GM12878 (cell line): ENCODE data around the gene TMEM82. TPM values are rescaled to one million over a fixed set of nuclear protein-coding genes. Genes with fewer than 3 reads are reported as not detected.

Source experiments
- ATAC-seq: fragments of 200-7000 bp; cut with Tn5 transposase; 3 replicates; pipeline ENCODE4 v1.9.1; 2020; ENCODE audit warnings: mild to moderate bottlenecking, moderate library complexity
- BruUV-seq: library from RNA; stranded (reverse); fragments of 400-500 nt; replicated peaks from 2 replicates; lab custom pipeline; 2021; lab: Mats Ljungman, UMichigan
- CTCF ChIA-PET: fragments of 300-600 bp; sonication (Branson Sonifier 250); formaldehyde crosslinking; extraction: SDS; loops from one replicate; lab custom pipeline; 2021; ENCODE audit warnings: inconsistent platforms; lab: Yijun Ruan, JAX
- POLR2A ChIA-PET: fragments of 350-600 bp; formaldehyde crosslinking; extraction: SDS; loops from one replicate; lab custom pipeline; 2021; ENCODE audit warnings: inconsistent platforms; lab: Charles Lee
- RAD21 ChIA-PET: fragments of 300-600 bp; sonication (Branson Sonifier 250); formaldehyde crosslinking; loops from one replicate; lab custom pipeline; 2023; ENCODE audit warnings: antibody characterized with exemption; ENCODE audit not compliant: unreplicated experiment; lab: Charles Lee
- SMC1A ChIA-PET: fragments of 300-600 bp; sonication (Branson Sonifier 250); formaldehyde crosslinking; loops from one replicate; lab custom pipeline; 2023; ENCODE audit not compliant: unreplicated experiment, uncharacterized antibody; lab: Charles Lee
- DNase-seq: peaks from one replicate; pipeline ENCODE4 v3.0.0-alpha.2; 2011; ENCODE audit warnings: low read depth, low spot score
- FAIRE-seq: peaks from 3 replicates; lab custom pipeline; 2011; peaks lifted over from hg19 to GRCh38; lab: Jason Lieb, UNC
- H2AFZ ChIP-seq: 2 replicates; pipeline ENCODE4 v1.6.0; 2011; ENCODE audit warnings: low read depth, low read length, control low read depth; ENCODE audit not compliant: control insufficient read depth
- H3K27ac ChIP-seq: 2 replicates; pipeline ENCODE4 v1.5.1; 2011; ENCODE audit warnings: control low read depth; ENCODE audit not compliant: control insufficient read depth, insufficient read depth
- H3K27me3 ChIP-seq, 2 experiments: replicated peaks in 1 of 2; 2 replicates each; pipeline versions ENCODE4 v1.6.0 to v1.6.1; 2011; ENCODE audit warnings: low read length in 1 of 2; ENCODE audit not compliant: control insufficient read depth in 2 of 2, insufficient read depth in 2 of 2
- H3K36me3 ChIP-seq, 2 experiments: 2 replicates each; pipeline ENCODE4 v1.5.1; 2011; ENCODE audit warnings: low read length in 1 of 2; ENCODE audit not compliant: control insufficient read depth in 2 of 2, insufficient read depth in 2 of 2
- H3K4me1 ChIP-seq: 2 replicates; pipeline ENCODE4 v1.6.1; 2011; ENCODE audit warnings: mild to moderate bottlenecking, low read length, moderate library complexity, mixed read lengths; ENCODE audit not compliant: control insufficient read depth, insufficient read depth
- H3K4me2 ChIP-seq: 2 replicates; pipeline ENCODE4 v1.6.0; 2011; ENCODE audit warnings: control low read depth; ENCODE audit not compliant: control insufficient read depth, insufficient read depth
- H3K4me3 ChIP-seq: fragments of 200-600 bp; sonication (generic); 2 replicates; pipeline ENCODE4 v1.5.1; 2016
- H3K79me2 ChIP-seq: 2 replicates; pipeline ENCODE4 v1.6.0; 2011; ENCODE audit warnings: low read length; ENCODE audit not compliant: control insufficient read depth, insufficient read depth
- H3K9ac ChIP-seq: 2 replicates; pipeline ENCODE4 v1.8.0; 2011; ENCODE audit warnings: low read length, control low read depth, mixed read lengths; ENCODE audit not compliant: control insufficient read depth, insufficient read depth
- H3K9me3 ChIP-seq: replicated peaks from 3 replicates; pipeline ENCODE4 v1.5.1; 2011; ENCODE audit warnings: mild to moderate bottlenecking, low read length; ENCODE audit not compliant: control insufficient read depth, insufficient read depth
- H4K20me1 ChIP-seq: 2 replicates; pipeline ENCODE4 v1.6.0; 2011; ENCODE audit not compliant: control insufficient read depth, insufficient read depth
- BRCA1 ChIP-seq: IDR thresholded peaks from 2 replicates; pipeline ENCODE4 v1.6.1; 2011; ENCODE audit warnings: low read depth, low read length, improper control_type of control experiment
- CHD4 ChIP-seq: fragments of 200-600 bp; sonication (generic); IDR thresholded peaks from 2 replicates; pipeline ENCODE4 v1.6.1; 2016; ENCODE audit warnings: mild to moderate bottlenecking
- ETV6 ChIP-seq, 2 experiments: fragments of 450-650 bp in 1 of 2; IDR thresholded peaks in 1 of 2; conservative IDR thresholded peaks in 1 of 2; 2 replicates each; pipeline ENCODE4 v1.6.1; 2014; ENCODE audit warnings: antibody characterized with exemption in 1 of 2, borderline replicate concordance in 1 of 2, low read depth in 1 of 2, mild to moderate bottlenecking in 1 of 2, moderate library complexity in 1 of 2
- FOS ChIP-seq: IDR thresholded peaks from 3 replicates; pipeline ENCODE4 v1.6.1; 2011; ENCODE audit warnings: borderline replicate concordance; ENCODE audit not compliant: insufficient read length; ENCODE audit errors: extremely low read depth
- GABPA ChIP-seq: IDR thresholded peaks from 2 replicates; pipeline ENCODE4 v1.6.1; 2014; ENCODE audit warnings: antibody characterized with exemption, low read depth, mild to moderate bottlenecking, inconsistent platforms
- GATAD2B ChIP-seq: fragments of 450-650 bp; conservative IDR thresholded peaks from 2 replicates; pipeline ENCODE4 v1.6.1; 2017; ENCODE audit warnings: low read depth, mild to moderate bottlenecking, moderate library complexity
- IRF3 ChIP-seq: fragments of 450-650 bp; IDR thresholded peaks from 2 replicates; pipeline ENCODE4 v1.6.1; 2014; ENCODE audit warnings: mild to moderate bottlenecking
- IRF4 ChIP-seq: IDR thresholded peaks from 2 replicates; pipeline ENCODE4 v1.6.1; 2011; ENCODE audit warnings: low read depth, low read length
- MAX ChIP-seq: IDR thresholded peaks from 2 replicates; pipeline ENCODE4 v1.6.1; 2012; ENCODE audit warnings: low read depth, low read length, improper control_type of control experiment
- MTA2 ChIP-seq: fragments of 450-650 bp; IDR thresholded peaks from 2 replicates; pipeline ENCODE4 v1.6.1; 2016; ENCODE audit warnings: low read depth, mild to moderate bottlenecking, moderate library complexity
- SKIL ChIP-seq: fragments of 450-650 bp; IDR thresholded peaks from 2 replicates; pipeline ENCODE4 v1.6.1; 2017; ENCODE audit warnings: mild to moderate bottlenecking, low read depth, inconsistent platforms; ENCODE audit not compliant: poor library complexity, severe bottlenecking
- STAT3 ChIP-seq: IDR thresholded peaks from 2 replicates; pipeline ENCODE4 v1.6.1; 2011; ENCODE audit warnings: low read depth, low read length, improper control_type of control experiment
- TBL1XR1 ChIP-seq: IDR thresholded peaks from 2 replicates; pipeline ENCODE4 v1.6.1; 2012; ENCODE audit warnings: low read depth, low read length, improper control_type of control experiment
- TCF12 ChIP-seq: IDR thresholded peaks from 2 replicates; pipeline ENCODE4 v1.6.1; 2011; ENCODE audit warnings: low read depth, mild to moderate bottlenecking, low read length
- ZBTB40 ChIP-seq: fragments of 450-650 bp; IDR thresholded peaks from 2 replicates; pipeline ENCODE4 v1.6.1; 2016; ENCODE audit warnings: mild to moderate bottlenecking, moderate library complexity, borderline replicate concordance
- WGBS: methylation state at CpG from one replicate; pipeline ENCODE4 v1.1.6; 2016; ENCODE audit warnings: low lambda C conversion rate; ENCODE audit not compliant: insufficient replicate concordance, insufficient coverage; ENCODE audit errors: missing lambda C conversion rate; 5-methylcytosine and 5-hydroxymethylcytosine counted together
- in situ Hi-C: fragments of 300-500 bp; cut with MboI; formaldehyde crosslinking; loops from 9 replicates; pipeline ENCODE4 v1.14.3; 2018; ENCODE audit warnings: mixed read lengths
- intact Hi-C: fragments of 100-400 bp; cut with micrococcal nuclease; formaldehyde crosslinking; loops from one replicate; pipeline ENCODE4 v1.14.2; 2022; ENCODE audit not compliant: unreplicated experiment
- polyA plus RNA-seq, 11 experiments: library from polyadenylated mRNA; depleted of rRNA in 4 of 11; unstranded in 6 of 11; stranded (reverse) in 5 of 11; fragments of >200 nt; fragmentation: Nextera tagmentation in 4 of 11; fragmentation: Illumina TruSeq in 1 of 11; extraction: Ambion mirVana in 4 of 11; extraction: Trizol in 1 of 11; gene quantifications; 1 replicate in 1 of 11; 2 replicates in 10 of 11; pipeline versions ENCODE4 v1.2.1 to v1.2.3, GENCODE V29; 2011 to 2016; ENCODE audit warnings: inconsistent platforms in 2 of 11, missing spikeins in 2 of 11, low read depth in 1 of 11
- total RNA-seq, 4 experiments: library from RNA; depleted of rRNA in 3 of 4; stranded (reverse); fragments of >200 nt in 3 of 4; fragmentation: Illumina TruSeq in 1 of 4; extraction: Trizol in 1 of 4; gene quantifications; 2 replicates each; pipeline versions ENCODE4 v1.2.1 to v1.2.3, GENCODE V29; 2013 to 2021

Gene TMEM82
- total and polyA plus RNA-seq, 10 of the 15 experiments (the other 5 are each of a cell fraction or from before 2014, with no cell fraction given) = not detected

- TF ChIP-seq SKIL = no peak
- TF ChIP-seq IRF4 = no peak
- no peak for TF ChIP-seq ETV6 (conservative IDR thresholded peaks at IDR 0.05 in 1 of 2, IDR thresholded peaks at IDR 0.05 in 1 of 2; ENCODE audit: borderline replicate concordance in 1 of 2, low read depth in 1 of 2)
- TF ChIP-seq STAT3 = no peak
- no peak for TF ChIP-seq FOS
- TF ChIP-seq MAX = no peak
- TF ChIP-seq BRCA1 = no peak
- no peak for TF ChIP-seq TBL1XR1
- TF ChIP-seq GATAD2B = no peak
These were observed 33.7 kb upstream of the TMEM82 start (continued) for GRCh38 chr1:15708486-15709137.

GRCh38 chr1:15709226-15709625 lies 33.1 kb upstream of the TMEM82 start:
- H3K4me2 ChIP-seq = no peak overlapping the region
- in situ Hi-C loops (no loop called here), intact Hi-C loops (no loop called here)
- 97% methylated on average over 4 of the region's 4 CpGs for WGBS
- no peaks in the 10 kb centered on the region; the same call in 2 of the 3 replicates for H3K9me3 ChIP-seq
- no peak overlapping the region for H2AFZ ChIP-seq
- no peak overlapping the region for H3K9ac ChIP-seq
- SMC1A ChIA-PET = interaction anchor here (1.6 to 3.8 kb wide), 2 partner anchors 12 to 82 kb away, joined by 3 to 20 read pairs; no protein-coding TSS in a partner anchor
- FAIRE-seq = no peak
- H3K36me3 ChIP-seq = peaks cover 4 to 6% of the 10 kb centered on the region in 2 experiments
- no peaks in the 10 kb centered on the region for H3K27me3 ChIP-seq
- no TSS peak for BruUV-seq
- RAD21 ChIA-PET = no interaction called here
- no peak for ATAC-seq
- CTCF ChIA-PET = interaction anchor here (1.1 kb wide), 1 partner anchor 82 kb away, joined by 3 read pairs; no protein-coding TSS in a partner anchor
- no peak overlapping the region for H3K27ac ChIP-seq
- peaks cover 7% of the 10 kb centered on the region for H3K79me2 ChIP-seq
- DNase-seq = no peak
- POLR2A ChIA-PET = interaction anchor here (0.7 to 0.9 kb wide), 2 partner anchors 12 to 24 kb away, joined by 3 read pairs; no protein-coding TSS in a partner anchor
- H3K4me1 ChIP-seq = no peaks in the 10 kb centered on the region
- H4K20me1 ChIP-seq = no peaks in the 10 kb centered on the region
- no peak overlapping the region for H3K4me3 ChIP-seq
- TF ChIP-seq GABPA (no peak), TCF12 (no peak), ZBTB40 (no peak), IRF3 (no peak), MTA2 (no peak), CHD4 (no peak)
